Measurements from ENCODE around the gene UBE2S.

UBE2S gene

DNA sequence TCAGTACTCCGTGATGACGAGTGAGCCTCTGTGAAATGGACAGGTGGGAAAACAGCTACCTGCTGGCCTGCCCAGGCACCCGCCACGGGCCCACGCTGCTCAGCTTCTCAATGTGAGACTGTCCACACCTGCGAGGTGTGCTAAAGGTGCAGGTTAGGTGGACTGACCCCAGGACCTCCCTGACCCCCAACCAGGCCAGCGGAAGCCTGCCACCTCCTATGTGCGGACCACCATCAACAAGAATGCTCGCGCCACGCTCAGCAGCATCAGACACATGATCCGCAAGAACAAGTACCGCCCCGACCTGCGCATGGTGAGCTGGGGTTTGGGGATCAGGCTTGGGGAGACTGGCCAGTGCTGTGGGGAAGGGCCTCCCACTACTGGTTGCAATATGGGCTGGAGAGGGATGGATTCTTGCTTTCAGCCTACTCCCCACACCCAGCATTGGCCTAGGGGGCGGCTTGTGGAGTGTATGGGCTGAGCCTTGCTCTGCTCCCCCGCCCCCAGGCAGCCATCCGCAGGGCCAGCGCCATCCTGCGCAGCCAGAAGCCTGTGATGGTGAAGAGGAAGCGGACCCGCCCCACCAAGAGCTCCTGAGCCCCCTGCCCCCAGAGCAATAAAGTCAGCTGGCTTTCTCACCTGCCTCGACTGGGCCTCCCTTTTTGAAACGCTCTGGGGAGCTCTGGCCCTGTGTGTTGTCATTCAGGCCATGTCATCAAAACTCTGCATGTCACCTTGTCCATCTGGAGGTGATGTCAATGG is 19.7 kb downstream of the UBE2S start:
- TF ChIP-seq ZFX (IDR thresholded peaks at IDR 0.05) = no peak
- TF ChIP-seq, protein P1, sequence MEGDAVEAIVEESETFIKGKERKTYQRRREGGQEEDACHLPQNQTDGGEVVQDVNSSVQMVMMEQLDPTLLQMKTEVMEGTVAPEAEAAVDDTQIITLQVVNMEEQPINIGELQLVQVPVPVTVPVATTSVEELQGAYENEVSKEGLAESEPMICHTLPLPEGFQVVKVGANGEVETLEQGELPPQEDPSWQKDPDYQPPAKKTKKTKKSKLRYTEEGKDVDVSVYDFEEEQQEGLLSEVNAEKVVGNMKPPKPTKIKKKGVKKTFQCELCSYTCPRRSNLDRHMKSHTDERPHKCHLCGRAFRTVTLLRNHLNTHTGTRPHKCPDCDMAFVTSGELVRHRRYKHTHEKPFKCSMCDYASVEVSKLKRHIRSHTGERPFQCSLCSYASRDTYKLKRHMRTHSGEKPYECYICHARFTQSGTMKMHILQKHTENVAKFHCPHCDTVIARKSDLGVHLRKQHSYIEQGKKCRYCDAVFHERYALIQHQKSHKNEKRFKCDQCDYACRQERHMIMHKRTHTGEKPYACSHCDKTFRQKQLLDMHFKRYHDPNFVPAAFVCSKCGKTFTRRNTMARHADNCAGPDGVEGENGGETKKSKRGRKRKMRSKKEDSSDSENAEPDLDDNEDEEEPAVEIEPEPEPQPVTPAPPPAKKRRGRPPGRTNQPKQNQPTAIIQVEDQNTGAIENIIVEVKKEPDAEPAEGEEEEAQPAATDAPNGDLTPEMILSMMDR (conservative IDR thresholded peaks at IDR 0.05) = no peak
- no peak overlapping the region; the same call in 1 of the 2 replicates for H3K27ac ChIP-seq

DNA sequence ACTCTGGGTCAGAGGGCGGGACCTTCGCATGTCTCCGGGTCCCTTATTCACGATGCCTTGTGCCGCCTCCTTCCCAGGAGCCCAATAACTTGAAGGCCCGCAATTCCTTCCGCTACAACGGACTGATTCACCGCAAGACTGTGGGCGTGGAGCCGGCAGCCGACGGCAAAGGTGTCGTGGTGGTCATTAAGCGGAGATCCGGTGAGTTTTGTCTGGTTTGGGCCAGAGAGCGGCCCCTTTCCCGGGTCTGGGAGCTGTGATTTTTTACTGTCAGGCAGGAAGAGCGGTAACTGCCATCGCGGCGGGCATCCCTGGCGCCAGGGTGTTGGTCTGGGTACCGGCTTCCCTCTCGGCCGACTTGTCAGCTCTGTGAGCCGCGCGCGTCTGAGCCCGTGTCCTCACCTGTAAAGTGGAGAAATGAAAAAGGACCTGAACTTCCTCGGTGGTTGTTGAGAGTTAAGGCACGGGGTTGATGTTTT is 21.1 kb downstream of the UBE2S start:
- peak overlapping the region; percentile 91 for H3K27ac ChIP-seq
- TF ChIP-seq, protein P1 (conservative IDR thresholded peaks at IDR 0.05) = no peak
- TF ChIP-seq ZFX (IDR thresholded peaks at IDR 0.05) = no peak

DNA sequence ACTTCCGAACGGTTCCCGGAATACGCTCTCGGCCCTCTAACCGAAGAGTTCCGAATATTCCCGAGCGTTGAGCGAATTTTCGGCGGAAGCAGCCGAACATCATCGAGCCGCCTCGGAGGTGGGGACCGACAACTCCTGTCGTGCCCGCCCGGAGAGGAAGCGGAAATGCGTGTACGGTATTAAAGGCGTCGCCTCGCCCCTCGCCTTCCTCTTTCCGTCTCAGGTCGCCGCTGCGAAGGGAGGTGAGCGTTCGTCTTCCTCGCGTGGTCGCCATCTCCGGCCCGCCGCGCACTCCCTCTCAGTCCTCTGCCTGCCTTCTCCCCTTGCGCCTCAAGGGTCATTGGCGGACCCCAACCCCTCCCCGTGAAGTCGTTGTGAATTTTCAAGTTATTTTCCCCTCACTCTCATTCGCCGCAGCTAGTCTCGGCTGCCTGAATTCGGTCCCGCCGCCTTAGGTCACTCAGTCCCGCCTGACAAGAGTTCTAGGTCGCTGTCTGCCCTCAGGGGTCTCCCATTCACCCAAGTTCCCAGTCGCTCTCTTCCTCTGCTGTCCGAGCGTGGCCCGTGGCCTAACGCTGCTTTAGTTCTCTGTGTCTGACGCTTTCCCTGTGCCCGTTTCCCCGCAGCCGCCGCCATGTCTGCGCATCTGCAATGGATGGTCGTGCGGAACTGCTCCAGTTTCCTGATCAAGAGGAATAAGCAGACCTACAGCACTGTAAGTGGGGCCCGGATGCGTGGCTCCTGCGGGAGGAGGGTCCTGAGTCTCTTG is 21.7 kb downstream of the UBE2S start, which contains the start of gene RPL28:
Gene RPL28 (plus strand): TSS at position 209 of the 769 bp plus-strand sequence. CDS start 426 bp downstream, at position 635.
- TF ChIP-seq, protein P1 (conservative IDR thresholded peaks at IDR 0.05) = no peak
- TF ChIP-seq ZFX (IDR thresholded peaks at IDR 0.05) = no peak

DNA sequence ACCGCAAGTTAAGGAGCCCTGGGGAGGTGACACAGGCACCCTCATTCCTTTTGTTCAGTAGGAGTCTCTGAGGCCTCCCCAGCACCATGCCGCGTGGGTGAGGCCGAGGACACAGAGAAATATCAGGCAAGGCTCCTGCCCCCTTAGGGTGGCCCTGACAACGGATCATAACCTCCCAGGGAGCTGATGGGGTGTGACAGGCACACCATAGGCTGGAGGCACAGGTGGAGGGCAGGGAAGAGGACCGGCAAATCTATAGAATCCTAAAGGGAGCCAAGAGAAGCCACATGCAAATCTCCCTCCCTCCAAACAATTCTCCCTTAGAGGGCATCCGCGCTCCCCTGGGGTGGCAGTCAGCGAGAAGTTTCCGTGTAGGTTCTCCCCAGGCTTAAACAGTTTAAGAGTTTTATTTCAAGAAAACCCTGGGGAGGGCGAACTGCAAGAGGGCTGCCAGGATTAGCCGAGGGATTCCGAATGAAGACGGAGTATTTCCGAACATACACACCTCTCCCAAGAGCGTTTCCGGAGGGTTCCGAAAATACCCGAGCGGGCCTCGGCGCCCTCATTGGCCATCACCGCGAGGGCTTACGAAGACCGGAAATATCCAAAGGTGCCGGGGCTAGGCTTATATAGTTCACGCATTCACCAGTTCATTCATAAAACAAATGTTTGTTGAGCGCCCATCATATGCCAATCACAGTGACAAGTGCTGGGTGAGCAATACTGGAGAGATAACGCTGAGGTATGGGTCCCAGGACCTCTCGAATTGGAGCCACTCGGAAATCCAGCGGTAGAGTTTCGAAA is 22.5 kb downstream of the UBE2S start:
- TF ChIP-seq ZFX (IDR thresholded peaks at IDR 0.05) = no peak
- TF ChIP-seq, protein P1 (conservative IDR thresholded peaks at IDR 0.05) = no peak
- H3K27ac ChIP-seq = peak overlapping the region; percentile 91

More for the DNA sequence above, 21.7 kb downstream of the UBE2S start, which contains the start of gene RPL28:
- H3K27ac ChIP-seq = peak within 1 kb of the TSS; percentile 91

DNA sequence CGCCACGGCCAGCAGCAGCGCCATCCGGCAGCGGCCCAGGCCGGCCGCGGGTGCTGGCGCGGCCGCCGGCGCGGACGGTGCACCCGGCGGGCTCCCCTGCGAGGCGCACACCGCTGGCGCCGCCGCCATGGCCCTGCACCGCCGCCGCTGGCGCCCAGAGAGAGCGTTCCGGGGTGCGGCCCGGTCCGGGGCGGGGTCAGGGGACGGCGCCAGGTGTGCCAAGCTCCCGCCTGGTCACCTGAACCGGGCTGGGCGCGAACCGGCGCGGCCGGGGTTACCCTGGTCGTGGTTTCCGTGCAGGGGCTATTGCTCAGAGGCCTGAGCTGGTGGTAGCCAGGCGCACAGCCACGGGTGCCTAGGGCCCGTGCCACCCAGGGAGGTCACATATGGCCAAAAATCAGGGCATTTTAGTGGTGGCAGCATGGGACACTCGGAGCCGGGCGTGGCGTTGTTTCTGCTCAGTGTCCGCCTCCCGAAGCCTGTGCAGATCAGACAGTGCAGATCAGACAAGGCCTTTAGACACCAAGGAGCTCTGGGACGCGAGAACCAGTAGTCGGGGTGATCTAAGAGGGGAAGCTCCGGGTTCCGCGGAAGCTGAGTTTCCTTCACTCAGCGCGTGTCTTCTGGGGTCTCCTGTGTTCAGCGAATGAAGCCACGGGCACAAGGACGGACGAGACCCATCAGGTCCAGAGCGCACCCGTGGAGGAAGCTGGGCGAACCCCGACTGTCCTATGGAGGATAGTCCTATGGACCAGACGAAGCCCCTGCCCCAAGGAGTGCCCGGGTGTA is 23.3 kb downstream of the UBE2S start, which contains the start of gene TMEM238:
Gene TMEM238 (minus strand): TSS at position 162 of the 789 bp plus-strand sequence. CDS start 33 bp downstream, at position 129.
- TF ChIP-seq, protein P1 (conservative IDR thresholded peaks at IDR 0.05) = no peak
- peak; percentile 78 for TF ChIP-seq ZFX (IDR thresholded peaks at IDR 0.05)
- peak within 1 kb of the TSS; percentile 91 for H3K27ac ChIP-seq

Measured in C4-2B (cell line).